HG03571 (cell line): ENCODE results near the gene TMEM140.

ENCODE experiments used
- ATAC-seq: cut with Tn5 transposase; IDR thresholded peaks from one replicate; pipeline ENCODE4 v1.9.1; 2021; ENCODE audit not compliant: unreplicated experiment

The TMEM140 gene

GRCh38 chr7:135158141-135158655 lies 10.3 kb downstream of the TMEM140 start:
- ATAC-seq, result no peak

DNA sequence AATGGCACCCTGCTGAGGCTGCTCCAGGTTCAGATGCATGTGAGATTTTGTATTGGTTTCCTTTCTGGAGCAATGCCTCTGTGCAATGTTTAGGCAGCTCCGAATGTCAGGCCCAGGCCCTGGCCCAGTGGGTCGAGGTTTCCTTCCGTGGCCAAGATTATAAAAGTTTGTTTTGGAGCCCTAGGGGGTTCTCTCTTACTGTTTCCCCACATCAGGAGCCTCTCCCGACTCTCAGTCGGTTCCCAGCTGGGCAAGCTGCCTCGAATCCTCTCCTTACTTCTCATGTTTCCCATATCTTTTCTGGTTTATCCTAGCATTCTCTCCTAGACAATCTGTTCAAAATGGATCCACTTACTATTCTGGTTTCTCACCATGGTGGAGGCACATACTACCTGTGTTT lies 11.0 kb downstream of the TMEM140 start:
- ATAC-seq, result no peak

DNA sequence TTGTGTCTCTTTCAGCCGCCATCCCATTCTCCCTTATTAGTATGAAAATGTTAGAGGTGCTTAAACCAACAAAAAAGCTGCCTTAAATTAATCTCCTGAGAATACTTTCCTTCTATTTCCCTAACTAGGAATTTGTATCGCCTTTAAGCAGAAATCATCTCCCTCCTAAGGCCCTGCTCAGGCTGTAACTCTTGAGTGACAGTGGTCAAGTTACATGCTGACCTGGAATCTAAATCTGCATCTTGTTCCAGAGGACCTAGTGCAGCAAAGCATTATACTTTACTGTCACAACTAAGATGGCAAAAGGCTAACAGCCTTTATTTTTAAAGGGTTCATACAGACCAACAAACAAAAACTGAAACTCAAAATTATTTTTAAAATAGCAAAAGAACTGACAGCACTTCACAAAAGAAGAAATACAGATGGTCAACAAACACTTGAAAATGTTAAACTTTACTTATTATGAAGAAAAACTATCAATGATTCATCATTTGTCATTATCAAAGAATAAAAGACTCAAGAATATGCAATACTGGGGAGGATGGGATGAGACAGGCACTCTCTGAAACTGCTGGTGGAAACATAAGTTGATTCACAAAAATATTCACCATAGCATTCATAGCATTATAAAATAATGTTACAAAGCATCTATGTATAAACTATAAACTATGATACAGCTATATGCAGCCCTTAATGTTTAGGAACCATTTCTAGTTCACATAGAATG lies 11.7 kb downstream of the TMEM140 start:
- ATAC-seq, result no peak

- ATAC-seq, result peak; percentile 52
Measured at GRCh38 chr7:135160098-135160857, 12.4 kb downstream of the TMEM140 start.

GRCh38 chr7:135160858-135161653 lies 13.2 kb downstream of the TMEM140 start:
- ATAC-seq, result no peak

GRCh38 chr7:135161669-135162068 lies 13.8 kb downstream of the TMEM140 start:
- ATAC-seq, result no peak

GRCh38 chr7:135162382-135163001 lies 14.6 kb downstream of the TMEM140 start:
- ATAC-seq, result no peak

GRCh38 chr7:135164357-135165061 lies 16.6 kb downstream of the TMEM140 start:
- ATAC-seq, result no peak

DNA sequence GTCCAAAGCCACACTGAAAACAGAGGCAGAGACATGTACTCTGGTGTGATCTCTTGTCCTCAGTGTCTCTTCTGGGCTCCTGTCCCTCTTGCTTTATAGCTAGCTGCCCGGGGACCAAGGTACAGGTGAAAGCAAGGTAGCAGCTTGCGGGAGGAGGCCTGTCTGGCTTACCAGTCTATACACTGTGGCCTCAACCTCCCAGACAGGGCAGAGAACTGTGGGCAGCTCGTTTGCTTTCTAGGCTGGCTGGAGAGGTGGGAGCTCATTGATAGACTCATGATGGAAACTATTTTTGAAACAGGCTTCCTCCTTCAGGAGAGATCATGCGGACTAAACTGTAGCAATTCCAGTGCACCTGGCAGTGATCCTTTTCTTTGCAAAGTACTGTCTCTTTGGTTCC lies 18.0 kb downstream of the TMEM140 start:
- ATAC-seq, result no peak

- no peak for ATAC-seq
Measured at GRCh38 chr7:135166338-135166990, 18.6 kb downstream of the TMEM140 start.

DNA sequence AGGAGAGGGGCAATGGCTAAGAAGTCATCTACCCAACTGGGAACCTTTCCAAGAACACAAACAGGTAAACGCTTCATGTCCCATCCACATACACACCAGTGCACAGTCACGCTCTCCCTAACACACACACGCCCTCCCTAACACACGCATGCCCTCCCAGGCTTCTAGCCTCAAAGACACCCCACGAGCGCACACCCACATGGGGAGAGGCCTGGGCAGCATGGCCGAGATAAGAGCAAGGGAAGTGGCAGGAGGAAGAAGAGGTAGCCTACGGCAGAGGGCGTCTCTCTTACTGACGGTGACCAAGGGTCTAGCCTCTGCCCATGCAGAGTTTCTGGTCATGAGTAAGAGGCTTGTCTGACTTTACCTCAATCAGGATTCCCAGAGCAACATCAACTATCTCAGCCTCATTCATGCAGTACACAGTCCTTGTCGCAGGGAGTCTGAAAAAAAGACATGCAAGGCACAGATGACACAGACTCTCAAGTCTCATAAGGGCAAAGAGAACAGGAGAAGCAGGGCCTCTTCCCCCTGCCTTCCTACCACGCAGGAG lies 19.6 kb downstream of the TMEM140 start:
- no peak for ATAC-seq

GRCh38 chr7:135168001-135168400 lies 20.1 kb downstream of the TMEM140 start:
- ATAC-seq, result no peak

DNA sequence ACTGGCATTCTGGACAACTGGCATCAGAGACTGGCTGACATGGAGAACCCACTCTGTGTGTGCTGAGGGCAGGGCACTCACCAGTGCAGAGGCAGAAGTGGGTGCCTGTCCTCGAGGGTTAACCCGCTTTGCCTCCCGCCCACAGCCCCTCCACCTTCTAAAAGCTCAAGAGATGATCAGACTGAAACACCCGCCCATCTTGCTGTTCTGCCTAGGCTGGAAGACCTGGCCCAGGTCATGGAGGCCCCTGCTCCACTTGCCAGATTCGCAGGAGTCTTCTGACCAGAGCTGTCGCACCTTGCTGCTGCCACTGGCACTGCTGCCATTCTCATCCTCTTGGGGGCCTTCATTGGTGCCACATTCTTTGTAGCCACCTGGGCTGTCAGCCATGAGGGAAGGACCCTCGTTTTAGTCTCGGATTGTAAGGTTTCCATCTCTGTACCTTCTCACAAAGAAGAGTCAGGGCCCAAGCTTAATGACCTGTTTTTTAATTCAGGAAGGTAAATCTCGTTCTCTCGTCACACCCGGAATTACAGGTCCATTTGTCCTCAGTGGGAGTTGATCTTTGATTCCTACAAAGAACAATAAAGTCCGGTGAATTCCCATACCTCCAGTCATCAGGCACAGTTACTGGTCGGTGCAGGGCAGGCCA lies 20.7 kb downstream of the TMEM140 start:
- ATAC-seq, result no peak

DNA sequence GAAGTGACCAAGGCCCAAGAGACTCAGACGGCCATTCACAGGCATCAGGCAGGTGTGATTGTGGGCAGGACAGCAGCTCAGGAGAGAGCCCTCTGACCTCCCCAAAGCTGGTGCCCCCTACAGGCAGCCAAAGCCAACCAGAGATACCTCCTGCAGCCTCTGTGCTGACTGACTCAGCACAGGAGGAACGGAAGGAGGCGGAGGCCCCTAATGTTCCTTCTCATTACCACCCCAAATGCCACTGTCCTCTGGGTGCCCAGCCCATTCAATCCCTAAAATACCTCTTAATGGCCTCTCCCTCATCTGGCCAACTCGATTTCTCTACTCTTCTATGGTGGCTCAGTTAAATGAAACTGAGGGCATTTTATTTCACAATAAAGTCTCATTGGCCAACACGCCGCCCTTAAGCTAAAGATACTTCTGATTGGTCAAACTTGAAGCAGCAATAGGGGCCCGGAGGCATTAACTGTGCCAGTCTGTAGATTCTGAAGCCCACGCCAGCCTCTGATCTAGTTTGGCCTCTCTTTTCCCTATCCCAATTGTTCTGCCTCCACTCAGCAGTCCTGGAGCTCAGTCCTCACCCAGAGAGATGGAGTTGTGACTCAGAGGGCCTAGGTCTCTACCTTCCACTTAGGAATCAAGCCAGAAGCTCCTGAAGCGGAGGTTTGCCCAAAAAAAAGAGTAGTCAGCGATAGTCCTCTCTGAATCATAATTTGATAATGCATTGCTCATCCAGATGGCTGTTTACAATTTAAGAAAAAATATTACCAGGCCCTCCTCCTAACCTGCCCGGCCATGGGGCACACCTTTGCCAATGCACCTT lies 21.5 kb downstream of the TMEM140 start:
- ATAC-seq, result peak; percentile 33

DNA sequence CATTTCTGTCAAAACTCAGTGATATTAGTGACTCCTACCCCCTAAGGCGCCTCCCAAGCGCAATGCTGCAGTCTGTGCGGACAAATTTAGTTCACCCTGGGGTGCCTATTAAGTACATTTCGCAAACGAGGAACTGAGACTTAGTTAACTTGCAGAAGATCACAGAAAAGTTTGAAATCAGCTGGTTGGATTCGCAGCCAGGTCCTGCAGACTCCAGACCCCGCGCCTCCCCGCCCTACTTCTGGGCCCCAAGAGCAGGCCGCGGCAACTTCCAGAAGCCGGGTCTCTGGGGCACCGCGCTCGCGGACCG lies 22.0 kb downstream of the TMEM140 start:
- ATAC-seq, result peak; percentile 12

DNA sequence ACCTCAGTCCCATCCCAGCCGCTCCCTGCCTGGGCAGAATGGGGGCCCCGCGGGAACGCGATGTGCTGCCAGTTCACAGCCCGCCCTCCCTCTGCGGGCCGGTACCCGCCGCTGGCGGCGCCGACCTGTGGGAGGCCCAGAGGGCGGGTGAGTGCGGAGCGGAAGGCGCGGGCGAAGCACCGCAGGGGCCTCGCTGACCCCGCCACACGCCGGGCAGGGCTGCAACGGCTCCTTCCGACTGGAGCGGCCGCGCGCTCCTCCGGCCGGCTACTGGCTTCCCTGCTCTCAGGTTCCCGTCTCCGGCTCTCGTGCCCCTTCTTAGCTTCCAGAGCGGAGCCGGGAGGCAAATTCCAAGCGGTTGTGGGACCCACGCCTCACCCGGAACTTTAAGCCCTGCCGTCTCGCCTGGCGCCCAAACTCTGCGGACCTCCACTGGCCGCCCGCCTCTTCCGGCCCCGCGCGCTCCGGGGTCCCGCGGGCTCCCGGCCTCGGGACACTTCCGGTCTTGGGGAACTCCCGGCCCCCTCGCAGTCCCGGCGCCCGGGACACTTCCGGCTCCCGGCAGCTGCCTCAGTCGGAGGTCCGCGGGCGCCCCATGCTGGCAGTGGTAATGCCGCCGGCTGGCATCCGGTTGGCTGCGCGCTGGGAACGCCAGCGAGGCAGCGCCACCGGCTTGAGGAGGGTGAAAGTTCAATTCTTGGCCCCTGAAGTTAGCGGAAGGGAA lies 22.6 kb downstream of the TMEM140 start, which contains the start of gene CYREN:
TSS of gene CYREN (minus strand) at position 434 of the 724 bp plus-strand sequence. CDS start 1,785 bp downstream, outside the sequence.
- ATAC-seq, result peak; percentile 75

GRCh38 chr7:135170998-135171481 lies 23.2 kb downstream of the TMEM140 start:
- peak; percentile 36 for ATAC-seq
